RWPE2 (cell line): Measurements from ENCODE around the gene CYBRD1.
"Not testable (repeated sequence)": the region's sequence is repeated elsewhere in the genome, so short reads cannot be mapped to it uniquely, and the experiment has no call there.

Experiments
- ATAC-seq: fragments of 200-7000 bp; cut with Tn5 transposase; 3 replicates; pipeline ENCODE4 v1.9.1; 2021; ENCODE audit warnings: low read depth
- DNase-seq: peaks from one replicate; pipeline ENCODE4 v3.0.0-alpha.2; 2020; ENCODE audit warnings: low spot score
- H3K27ac ChIP-seq: fragments of 450-650 bp; 2 replicates; pipeline ENCODE4 v1.5.1; 2017; ENCODE audit warnings: mild to moderate bottlenecking; ENCODE audit not compliant: poor library complexity, severe bottlenecking
- H3K27me3 ChIP-seq: fragments of 250-450 bp; sonication (Bioruptor Pico); 2 replicates; pipeline ENCODE4 v1.5.1; 2021; ENCODE audit warnings: mild to moderate bottlenecking, moderate library complexity; ENCODE audit not compliant: insufficient read depth, poor library complexity, severe bottlenecking
- H3K36me3 ChIP-seq: fragments of 250-450 bp; sonication (Bioruptor Pico); 2 replicates; pipeline ENCODE4 v1.5.1; 2020; ENCODE audit warnings: low read depth, mild to moderate bottlenecking, moderate library complexity
- H3K4me1 ChIP-seq: fragments of 250-450 bp; sonication (Bioruptor Pico); 2 replicates; pipeline ENCODE4 v1.5.1; 2021; ENCODE audit warnings: mild to moderate bottlenecking, moderate library complexity; ENCODE audit not compliant: insufficient read depth, poor library complexity, severe bottlenecking
- H3K4me3 ChIP-seq: fragments of 250-450 bp; sonication (Bioruptor Pico); 2 replicates; pipeline ENCODE4 v1.5.1; 2021; ENCODE audit warnings: mild to moderate bottlenecking, moderate library complexity; ENCODE audit not compliant: severe bottlenecking
- H3K9me3 ChIP-seq: fragments of 250-450 bp; sonication (Bioruptor Pico); 2 replicates; pipeline ENCODE4 v1.5.1; 2021; ENCODE audit warnings: mild to moderate bottlenecking, moderate library complexity; ENCODE audit not compliant: severe bottlenecking
- CTCF ChIP-seq: fragments of 450-650 bp; IDR thresholded peaks from one replicate; pipeline ENCODE4 v1.5.1; 2017; ENCODE audit warnings: mild to moderate bottlenecking, moderate library complexity; ENCODE audit not compliant: poor library complexity, severe bottlenecking

The CYBRD1 gene

DNA sequence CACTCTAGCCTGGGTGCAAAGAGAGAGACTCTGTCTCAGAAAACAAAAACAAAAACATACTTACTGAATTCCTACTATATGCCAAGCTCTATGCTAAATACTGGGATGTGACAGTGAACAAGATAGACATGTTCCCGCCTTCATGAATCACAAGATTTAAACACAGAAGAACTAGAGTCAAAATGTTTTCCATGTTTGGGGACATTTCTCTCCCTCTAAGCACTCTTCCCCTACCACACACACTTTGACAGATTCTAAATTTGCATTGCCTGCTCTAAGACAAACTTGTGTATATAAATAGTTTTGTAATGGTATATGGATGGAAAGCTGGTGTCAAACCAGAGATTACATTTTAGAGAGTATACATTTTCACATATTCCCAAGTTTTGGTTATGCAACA lies 11.1 kb downstream of the CYBRD1 start:
- Histone ChIP-seq H3K9me3 (no peaks in the 10 kb centered on the region), H3K4me3 (no peak overlapping the region), H3K27ac (no peak overlapping the region), H3K4me1 (no peaks in the 10 kb centered on the region), H3K27me3 (no peaks in the 10 kb centered on the region), H3K36me3 (no peaks in the 10 kb centered on the region)
- DNase-seq (no peak), ATAC-seq (no peak)
- TF ChIP-seq CTCF: no peak

GRCh38 chr2:171535528-171535927 lies 13.3 kb downstream of the CYBRD1 start:
- not testable (repeated sequence) for DNase-seq, H3K27ac ChIP-seq, H3K4me3 ChIP-seq, H3K4me1 ChIP-seq, H3K36me3 ChIP-seq, H3K9me3 ChIP-seq, H3K27me3 ChIP-seq, ATAC-seq

- no peak overlapping the region for H3K27ac ChIP-seq
- no peaks in the 10 kb centered on the region for H3K36me3 ChIP-seq
- no peak for TF ChIP-seq CTCF
- no peak for DNase-seq
- no peaks in the 10 kb centered on the region for H3K4me1 ChIP-seq
- no peaks in the 10 kb centered on the region for H3K27me3 ChIP-seq
- no peak for ATAC-seq
- no peak overlapping the region for H3K4me3 ChIP-seq
- H3K9me3 ChIP-seq: no peaks in the 10 kb centered on the region
Measured at GRCh38 chr2:171540437-171540836, 18.2 kb downstream of the CYBRD1 start.

DNA sequence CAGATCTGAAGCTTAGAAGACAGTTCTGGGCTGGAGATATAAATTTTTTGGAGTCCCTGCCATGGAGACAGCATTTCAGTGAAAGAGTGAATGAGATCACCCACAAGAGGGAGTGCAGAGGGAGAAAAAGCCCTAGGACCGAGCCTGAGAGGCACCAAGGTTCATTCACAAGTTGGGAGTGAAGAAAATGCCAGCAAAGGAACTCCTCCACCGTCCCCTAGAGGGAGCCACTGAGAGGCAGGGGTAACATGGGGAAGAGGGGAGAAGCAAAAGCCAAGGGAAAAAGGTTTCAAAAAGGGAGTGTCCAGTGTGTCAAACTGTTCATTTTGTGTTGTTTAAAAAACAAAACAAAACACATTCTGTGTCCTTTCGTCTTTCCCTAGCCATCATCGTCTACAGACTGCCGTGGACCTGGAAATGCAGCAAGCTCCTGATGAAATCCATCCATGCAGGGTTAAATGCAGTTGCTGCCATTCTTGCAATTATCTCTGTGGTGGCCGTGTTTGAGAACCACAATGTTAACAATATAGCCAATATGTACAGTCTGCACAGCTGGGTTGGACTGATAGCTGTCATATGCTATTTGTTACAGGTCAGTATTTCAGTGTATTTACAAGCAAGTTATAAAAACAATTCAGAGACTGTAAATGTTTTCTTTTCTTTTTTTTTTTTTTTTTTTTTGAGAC lies 19.1 kb downstream of the CYBRD1 start:
- Histone ChIP-seq H3K9me3 (no peaks in the 10 kb centered on the region), H3K27me3 (no peaks in the 10 kb centered on the region), H3K4me1 (no peaks in the 10 kb centered on the region), H3K36me3 (no peaks in the 10 kb centered on the region), H3K27ac (no peak overlapping the region), H3K4me3 (no peak overlapping the region)
- DNase-seq (no peak), ATAC-seq (no peak)
- peak; percentile 28 for TF ChIP-seq CTCF

DNA sequence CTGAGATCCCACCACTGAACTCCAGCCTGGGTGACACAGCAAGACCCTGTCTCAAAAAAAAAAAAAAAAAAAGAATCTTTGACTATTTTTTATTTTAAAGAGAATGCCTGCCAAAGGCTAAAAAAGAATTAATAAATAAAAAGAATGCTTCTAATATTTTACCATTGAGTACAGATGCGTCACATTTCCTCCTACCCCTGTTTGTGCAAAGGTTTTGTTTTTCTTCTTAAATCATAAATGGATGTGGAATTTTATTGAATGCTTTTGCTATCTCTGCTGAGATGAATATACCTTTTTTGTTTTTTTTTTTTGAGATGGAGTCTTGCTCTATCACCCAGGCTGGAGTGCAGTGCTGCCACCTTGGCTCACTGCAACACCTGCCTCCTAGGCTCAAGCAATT lies 22.8 kb downstream of the CYBRD1 start:
- TF ChIP-seq CTCF: no peak

More for the DNA sequence above, 22.8 kb downstream of the CYBRD1 start:
- H3K27me3 ChIP-seq: no peaks in the 10 kb centered on the region
- H3K9me3 ChIP-seq: no peaks in the 10 kb centered on the region
- no peaks in the 10 kb centered on the region for H3K4me1 ChIP-seq
- no peak for ATAC-seq
- DNase-seq: no peak
- H3K4me3 ChIP-seq: no peak overlapping the region
- no peak overlapping the region for H3K27ac ChIP-seq
- H3K36me3 ChIP-seq: no peaks in the 10 kb centered on the region
